Ovary (tissue), 3 donors: ENCODE results near the gene TFDP3.

Experiments used
- CTCF ChIP-seq, 3 donors: fragments of 450-650 bp in 2 of 3; fragments of 200-600 bp in 1 of 3; IDR thresholded peaks; one replicate each; pipeline versions ENCODE4 v1.5.1 to v1.8.0; 2016 to 2022; ENCODE audit warnings: antibody characterized with exemption in 3 of 3, mild to moderate bottlenecking in 1 of 3
- EP300 ChIP-seq: sonication (generic); formaldehyde crosslinking; IDR thresholded peaks from one replicate; pipeline ENCODE4 v1.6.1; 2017; ENCODE audit warnings: antibody characterized with exemption
- POLR2A ChIP-seq: fragments of 450-650 bp; IDR thresholded peaks from one replicate; pipeline ENCODE4 v1.6.1; 2017; ENCODE audit warnings: antibody characterized with exemption, mild to moderate bottlenecking, moderate library complexity
- donor health status: DM: no; HTN: no; CAD: no.

DNA sequence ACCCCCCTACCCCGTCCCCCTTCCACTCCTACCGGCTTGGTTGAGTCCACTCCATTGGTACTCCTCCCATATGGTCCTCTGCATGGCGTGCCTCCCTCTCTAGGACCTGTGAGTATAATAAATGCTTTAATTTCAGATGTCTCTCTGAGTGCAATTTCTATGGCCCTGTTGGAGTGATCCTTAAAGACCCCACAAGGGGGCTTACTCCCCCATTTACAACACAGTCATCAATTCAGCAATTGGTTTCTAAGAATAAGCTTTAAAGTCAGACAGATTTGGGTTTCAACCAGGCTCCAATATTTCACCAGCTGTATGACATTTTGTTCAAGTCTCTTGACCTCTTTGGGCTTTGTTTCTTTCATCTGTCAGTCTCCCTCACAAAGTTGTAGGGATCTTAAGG, 38.7 kb downstream of the TFDP3 start:
- TF ChIP-seq CTCF (IDR thresholded peaks at IDR 0.05), result no peak
- no peak for TF ChIP-seq EP300
- TF ChIP-seq POLR2A, result no peak
